ENCODE data around the gene EXOG. TPM values are rescaled to one million over a fixed set of nuclear protein-coding genes. Genes with fewer than 3 reads are reported as not detected.
A peak's percentile ranks its signal among the peaks of the same experiment; 100 is the strongest.

EXOG gene
- total and polyA plus RNA-seq, 11 donors = 18.3 to 35.9 (median 25.0) TPM

DNA sequence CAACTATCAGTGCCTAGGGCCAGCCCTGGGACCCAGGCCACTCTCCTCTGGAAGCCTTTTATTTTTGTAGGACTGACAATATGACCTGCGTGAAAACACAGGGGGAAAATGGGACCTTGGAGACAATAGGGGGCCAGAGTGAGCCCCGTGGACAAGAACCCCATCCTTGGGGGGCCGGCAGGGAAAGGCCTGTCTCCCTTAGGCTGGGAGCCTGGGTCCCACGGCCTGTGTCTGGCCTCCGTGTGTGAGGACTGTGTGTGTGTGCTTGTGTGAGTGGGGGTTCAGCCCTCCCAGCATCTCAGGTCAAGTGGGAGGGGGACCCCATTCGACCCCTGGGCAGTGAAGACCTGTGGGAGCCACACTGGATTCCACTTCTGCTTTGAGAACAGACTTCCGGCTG is 53.3 kb downstream of the EXOG start:
- 87 to 94% (median 91%) methylated on average over 7 of the region's 7 CpGs for WGBS, 4 donors
- H3K9me3 ChIP-seq = peaks cover 0 to 3% (median 0%) of the 10 kb centered on the region in 12 donors
- H3K4me3 ChIP-seq = no peak overlapping the region
- intact Hi-C loops (cut with DNase I) = no loop called here
- TF ChIP-seq POLR2A (IDR thresholded peaks at IDR 0.05) = no peak
- TF ChIP-seq, protein P1, sequence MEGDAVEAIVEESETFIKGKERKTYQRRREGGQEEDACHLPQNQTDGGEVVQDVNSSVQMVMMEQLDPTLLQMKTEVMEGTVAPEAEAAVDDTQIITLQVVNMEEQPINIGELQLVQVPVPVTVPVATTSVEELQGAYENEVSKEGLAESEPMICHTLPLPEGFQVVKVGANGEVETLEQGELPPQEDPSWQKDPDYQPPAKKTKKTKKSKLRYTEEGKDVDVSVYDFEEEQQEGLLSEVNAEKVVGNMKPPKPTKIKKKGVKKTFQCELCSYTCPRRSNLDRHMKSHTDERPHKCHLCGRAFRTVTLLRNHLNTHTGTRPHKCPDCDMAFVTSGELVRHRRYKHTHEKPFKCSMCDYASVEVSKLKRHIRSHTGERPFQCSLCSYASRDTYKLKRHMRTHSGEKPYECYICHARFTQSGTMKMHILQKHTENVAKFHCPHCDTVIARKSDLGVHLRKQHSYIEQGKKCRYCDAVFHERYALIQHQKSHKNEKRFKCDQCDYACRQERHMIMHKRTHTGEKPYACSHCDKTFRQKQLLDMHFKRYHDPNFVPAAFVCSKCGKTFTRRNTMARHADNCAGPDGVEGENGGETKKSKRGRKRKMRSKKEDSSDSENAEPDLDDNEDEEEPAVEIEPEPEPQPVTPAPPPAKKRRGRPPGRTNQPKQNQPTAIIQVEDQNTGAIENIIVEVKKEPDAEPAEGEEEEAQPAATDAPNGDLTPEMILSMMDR (IDR thresholded peaks at IDR 0.05) = no peak
- DNase-seq (peak in 1 of 5 donors; percentile 4), ATAC-seq (no peak)
- H3K27me3 ChIP-seq = no peaks in the 10 kb centered on the region
- H3K27ac ChIP-seq = peak overlapping the region in 9 of 12 donors; percentile 30 to 96 (median 78)
- H3K36me3 ChIP-seq = peaks cover 0 to 44% (median 15%) of the 10 kb centered on the region in 9 donors
- peaks cover 0 to 35% (median 9%) of the 10 kb centered on the region in 12 donors for H3K4me1 ChIP-seq

DNA sequence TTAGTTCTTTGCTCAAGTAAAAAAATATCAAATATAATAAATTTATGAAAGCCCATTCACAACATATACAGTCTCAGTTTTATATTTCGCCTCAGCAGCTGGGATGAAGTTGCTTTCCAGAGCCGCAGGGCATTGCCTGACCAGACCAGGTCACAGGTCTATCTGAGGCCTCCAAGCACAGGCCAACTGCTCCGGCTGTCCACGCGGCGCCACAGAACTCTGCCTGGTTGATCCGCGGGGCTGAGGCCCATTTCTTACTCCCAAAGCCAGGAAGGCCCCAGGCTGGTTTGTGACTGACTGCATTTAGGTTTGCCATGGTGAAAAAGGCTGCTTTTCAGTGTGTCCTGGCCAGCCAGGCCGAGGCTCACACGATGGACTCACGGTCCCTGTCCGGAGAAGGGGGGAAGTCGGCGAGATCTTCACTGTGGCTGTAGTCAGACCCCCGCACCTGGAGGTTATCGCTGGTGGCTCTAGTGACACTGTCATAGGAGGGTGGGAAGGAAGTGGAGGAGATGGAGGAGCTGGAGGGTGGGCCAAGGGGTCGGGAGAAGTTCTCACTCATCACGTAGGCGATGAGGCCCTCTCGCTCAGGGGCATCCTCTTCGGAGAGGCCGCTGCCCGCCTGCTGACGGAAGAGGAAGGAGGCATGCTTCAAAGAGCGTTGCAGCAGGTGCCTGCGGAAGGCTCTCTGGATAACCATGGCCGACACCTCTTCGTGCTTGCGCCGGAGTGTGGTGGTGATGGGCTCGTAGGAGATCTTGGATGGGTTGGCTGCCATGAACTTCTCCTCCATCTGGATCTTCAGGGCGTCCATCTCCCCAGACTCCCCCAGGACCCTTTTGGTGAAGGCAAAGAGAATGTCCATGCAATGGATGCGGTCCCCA is 54.1 kb downstream of the EXOG start:
- Histone ChIP-seq H3K27ac (peak overlapping the region in 4 of 12 donors; percentile 81 to 96 (median 86)), H3K27me3 (no peaks in the 10 kb centered on the region), H3K9me3 (peaks cover 0 to 3% (median 0%) of the 10 kb centered on the region in 12 donors), H3K4me1 (peaks cover 0 to 28% (median 8%) of the 10 kb centered on the region in 12 donors), H3K4me3 (no peak overlapping the region), H3K36me3 (peaks cover 0 to 47% (median 18%) of the 10 kb centered on the region in 9 donors)
- DNase-seq = peak in 2 of 5 donors; percentile 4 to 13
- no peak for TF ChIP-seq POLR2A (IDR thresholded peaks at IDR 0.05)
- TF ChIP-seq, protein P1 (IDR thresholded peaks at IDR 0.05) = no peak
- ATAC-seq = no peak
- WGBS, 4 donors = 93 to 95% (median 94%) methylated on average over 25 to 33 of the region's 33 CpGs
- intact Hi-C loops (cut with DNase I) = no loop called here

DNA sequence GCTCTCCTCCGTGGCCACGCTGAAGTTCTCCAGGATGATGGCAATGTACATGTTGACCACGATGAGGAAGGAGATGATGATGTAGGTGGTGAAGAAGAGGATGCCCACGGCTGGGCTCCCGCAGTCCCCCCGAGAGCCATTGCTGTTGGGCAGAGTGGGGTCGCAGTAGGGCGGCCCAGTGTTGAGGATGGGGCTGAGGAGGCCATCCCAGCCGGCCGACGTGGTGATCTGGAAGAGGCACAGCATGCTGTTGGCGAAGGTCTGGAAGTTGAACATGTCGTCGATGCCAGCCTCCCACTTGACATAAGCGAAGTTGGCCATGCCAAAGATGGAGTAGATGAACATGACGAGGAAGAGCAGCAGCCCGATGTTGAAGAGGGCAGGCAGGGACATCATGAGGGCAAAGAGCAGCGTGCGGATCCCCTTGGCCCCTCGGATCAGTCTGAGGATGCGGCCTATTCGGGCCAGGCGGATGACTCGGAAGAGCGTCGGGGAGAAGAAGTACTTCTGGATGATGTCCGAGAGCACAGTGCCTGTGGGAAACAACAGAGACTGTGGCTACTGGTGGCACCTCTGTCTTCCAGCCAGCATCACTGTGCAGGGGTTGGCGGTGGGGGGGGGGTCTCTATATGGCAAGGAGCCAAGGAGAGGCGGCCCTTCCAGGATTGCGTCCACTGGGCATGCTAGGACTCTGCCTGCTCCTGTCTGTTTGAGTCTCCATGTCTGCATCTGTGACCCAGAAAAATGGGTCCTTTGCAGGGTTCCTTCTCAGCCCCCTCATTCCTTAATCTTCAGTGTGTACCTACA is 55.1 kb downstream of the EXOG start:
- no peak for ATAC-seq
- Histone ChIP-seq H3K4me3 (no peak overlapping the region), H3K27ac (no peak overlapping the region), H3K4me1 (peaks cover 0 to 20% (median 8%) of the 10 kb centered on the region in 12 donors), H3K36me3 (peaks cover 0 to 57% (median 18%) of the 10 kb centered on the region in 9 donors), H3K9me3 (peaks cover 0 to 3% (median 0%) of the 10 kb centered on the region in 12 donors), H3K27me3 (no peaks in the 10 kb centered on the region)
- intact Hi-C loops (cut with DNase I) = no loop called here
- DNase-seq = peak in 1 of 5 donors; percentile 3
- 92 to 94% (median 93%) methylated on average over 29 to 30 of the region's 30 CpGs for WGBS, 4 donors
- TF ChIP-seq, protein P1 (IDR thresholded peaks at IDR 0.05) = no peak
- TF ChIP-seq POLR2A (IDR thresholded peaks at IDR 0.05) = no peak
